ENCODE results near the gene ATF7IP.
"Not testable (repeated sequence)": the region's sequence is repeated elsewhere in the genome, so short reads cannot be mapped to it uniquely, and the experiment has no call there.

The ATF7IP gene, protein sequence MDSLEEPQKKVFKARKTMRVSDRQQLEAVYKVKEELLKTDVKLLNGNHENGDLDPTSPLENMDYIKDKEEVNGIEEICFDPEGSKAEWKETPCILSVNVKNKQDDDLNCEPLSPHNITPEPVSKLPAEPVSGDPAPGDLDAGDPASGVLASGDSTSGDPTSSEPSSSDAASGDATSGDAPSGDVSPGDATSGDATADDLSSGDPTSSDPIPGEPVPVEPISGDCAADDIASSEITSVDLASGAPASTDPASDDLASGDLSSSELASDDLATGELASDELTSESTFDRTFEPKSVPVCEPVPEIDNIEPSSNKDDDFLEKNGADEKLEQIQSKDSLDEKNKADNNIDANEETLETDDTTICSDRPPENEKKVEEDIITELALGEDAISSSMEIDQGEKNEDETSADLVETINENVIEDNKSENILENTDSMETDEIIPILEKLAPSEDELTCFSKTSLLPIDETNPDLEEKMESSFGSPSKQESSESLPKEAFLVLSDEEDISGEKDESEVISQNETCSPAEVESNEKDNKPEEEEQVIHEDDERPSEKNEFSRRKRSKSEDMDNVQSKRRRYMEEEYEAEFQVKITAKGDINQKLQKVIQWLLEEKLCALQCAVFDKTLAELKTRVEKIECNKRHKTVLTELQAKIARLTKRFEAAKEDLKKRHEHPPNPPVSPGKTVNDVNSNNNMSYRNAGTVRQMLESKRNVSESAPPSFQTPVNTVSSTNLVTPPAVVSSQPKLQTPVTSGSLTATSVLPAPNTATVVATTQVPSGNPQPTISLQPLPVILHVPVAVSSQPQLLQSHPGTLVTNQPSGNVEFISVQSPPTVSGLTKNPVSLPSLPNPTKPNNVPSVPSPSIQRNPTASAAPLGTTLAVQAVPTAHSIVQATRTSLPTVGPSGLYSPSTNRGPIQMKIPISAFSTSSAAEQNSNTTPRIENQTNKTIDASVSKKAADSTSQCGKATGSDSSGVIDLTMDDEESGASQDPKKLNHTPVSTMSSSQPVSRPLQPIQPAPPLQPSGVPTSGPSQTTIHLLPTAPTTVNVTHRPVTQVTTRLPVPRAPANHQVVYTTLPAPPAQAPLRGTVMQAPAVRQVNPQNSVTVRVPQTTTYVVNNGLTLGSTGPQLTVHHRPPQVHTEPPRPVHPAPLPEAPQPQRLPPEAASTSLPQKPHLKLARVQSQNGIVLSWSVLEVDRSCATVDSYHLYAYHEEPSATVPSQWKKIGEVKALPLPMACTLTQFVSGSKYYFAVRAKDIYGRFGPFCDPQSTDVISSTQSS

DNA sequence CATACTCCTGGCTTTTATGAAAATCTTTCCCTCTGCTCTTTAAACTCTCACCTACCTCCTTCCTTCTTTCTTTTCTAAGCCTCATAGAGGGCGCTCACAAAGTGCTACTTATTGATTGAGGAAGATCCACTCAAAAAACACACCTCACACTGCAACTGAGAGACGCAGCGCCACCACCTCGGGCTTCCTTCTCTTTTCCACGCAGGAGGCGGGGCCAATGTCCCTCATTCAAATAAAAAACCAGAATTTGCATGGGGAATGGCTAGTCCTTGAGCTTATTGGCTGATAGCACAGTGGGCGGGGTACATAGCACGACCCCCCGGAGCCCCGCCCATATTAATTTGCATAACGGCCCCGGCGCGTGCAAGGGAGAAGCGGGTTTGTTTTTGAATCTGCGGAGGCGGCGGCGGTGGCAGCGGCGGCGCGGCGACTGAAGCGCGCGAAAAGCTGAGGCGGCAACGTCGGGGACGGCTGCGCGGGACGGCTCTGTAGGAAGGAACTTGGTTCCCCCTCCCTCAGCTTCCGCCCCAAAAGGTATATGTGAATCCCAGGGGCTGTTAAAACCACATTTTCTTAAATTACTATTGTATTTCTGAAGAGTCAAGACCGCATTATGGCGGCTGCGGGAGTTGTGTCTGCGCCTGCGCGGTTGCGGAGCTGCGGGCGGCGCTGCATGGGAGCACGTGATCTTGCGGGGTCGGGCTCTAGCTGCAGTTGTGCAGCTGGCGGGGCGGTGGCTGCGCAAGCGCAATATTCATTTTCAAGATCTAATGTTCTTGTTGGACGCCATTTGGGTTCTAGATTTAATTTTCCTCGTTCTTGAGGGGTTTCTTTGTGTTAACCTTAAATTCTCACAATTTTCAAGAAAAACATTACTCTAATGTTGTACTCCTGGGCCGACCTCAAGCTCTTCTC lies at the start of gene ATF7IP:
ATF7IP (plus strand) TSS at position 389 of the 915 bp plus-strand sequence. CDS start 58,234 bp downstream, outside the sequence.
- peak; percentile 92 for DNase-seq (ENCODE audit: low read depth)

GRCh38 chr12:14317362-14318146 lies 47.9 kb upstream of the ATF7IP start:
- no peak for DNase-seq (ENCODE audit: low read depth)

GRCh38 chr12:14319704-14320427 lies 45.6 kb upstream of the ATF7IP start:
- DNase-seq (ENCODE audit: low read depth) = not testable (repeated sequence)

DNA sequence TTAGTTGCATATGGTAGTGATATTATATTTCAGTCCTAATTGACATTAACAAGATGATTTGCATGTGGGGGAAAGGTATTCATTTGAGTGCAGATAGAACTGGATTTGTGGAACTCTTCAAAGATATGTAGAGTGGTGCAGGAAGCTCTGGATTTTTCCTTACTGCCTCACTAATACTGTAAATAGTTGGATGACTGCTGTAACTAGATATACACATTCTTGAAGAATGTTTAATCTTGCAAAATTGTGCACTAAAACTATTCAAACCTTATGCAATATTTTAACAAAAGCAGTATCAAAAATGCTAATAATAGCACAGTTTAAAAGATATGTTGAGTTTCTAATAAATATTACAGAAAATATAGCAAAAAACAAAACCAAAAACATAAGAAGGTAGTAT lies 43.1 kb upstream of the ATF7IP start:
- no peak for DNase-seq (ENCODE audit: low read depth)

DNA sequence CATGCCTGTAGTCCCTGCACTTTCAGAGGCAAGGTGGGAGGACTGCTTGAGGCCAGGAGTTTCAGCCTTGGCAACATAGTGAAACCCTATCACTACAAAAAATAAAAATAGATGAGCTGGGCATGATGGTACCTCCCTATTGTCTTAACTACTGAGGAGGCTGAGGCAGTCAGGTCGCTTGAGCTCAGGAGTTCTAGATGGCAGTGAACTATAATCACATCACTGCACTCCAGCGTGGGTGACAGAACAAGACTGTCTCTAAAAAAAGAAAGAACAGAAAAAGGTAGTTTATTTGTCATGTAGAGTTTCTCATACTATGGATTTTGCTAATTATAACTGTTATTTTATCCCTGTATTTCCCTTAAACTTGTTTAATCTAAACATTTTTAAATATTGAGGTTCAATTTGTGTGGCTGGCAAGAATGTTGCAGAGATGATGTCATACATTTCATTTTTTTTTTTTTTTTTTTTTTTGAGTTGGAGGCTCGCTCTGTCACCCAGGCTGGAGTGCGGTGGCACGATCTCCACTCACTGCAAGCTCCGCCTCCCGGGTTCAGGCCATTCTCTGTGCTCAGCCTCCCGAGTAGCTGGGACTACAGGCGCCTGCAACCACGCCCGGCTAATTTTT lies 39.7 kb upstream of the ATF7IP start:
- no peak for DNase-seq (ENCODE audit: low read depth)

GRCh38 chr12:14326699-14327098 lies 38.8 kb upstream of the ATF7IP start:
- no peak for DNase-seq (ENCODE audit: low read depth)

DNA sequence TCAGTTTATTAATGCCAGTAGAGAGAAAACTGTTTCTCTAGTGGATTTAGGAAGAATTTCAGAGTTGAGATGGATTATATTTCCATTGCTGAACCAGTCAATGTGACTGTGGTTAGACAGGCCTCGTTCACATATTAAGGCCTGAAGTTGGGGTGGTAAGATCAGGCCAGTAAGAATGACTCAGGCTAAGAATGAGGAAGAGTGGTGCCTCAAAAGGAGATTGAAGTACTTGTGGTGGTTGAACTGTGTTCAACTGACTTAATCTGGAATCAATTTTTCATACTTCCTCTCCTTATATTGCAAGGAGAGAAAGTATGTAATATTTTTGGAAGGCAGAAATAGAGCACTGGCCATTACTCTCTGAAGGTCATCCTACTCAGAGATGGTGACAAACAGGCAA lies 37.8 kb upstream of the ATF7IP start:
- DNase-seq (ENCODE audit: low read depth) = no peak

GRCh38 chr12:14332482-14332881 lies 33.0 kb upstream of the ATF7IP start:
- DNase-seq (ENCODE audit: low read depth) = no peak

- DNase-seq (ENCODE audit: low read depth) = no peak
Measured at GRCh38 chr12:14340371-14340770, 25.1 kb upstream of the ATF7IP start.

DNA sequence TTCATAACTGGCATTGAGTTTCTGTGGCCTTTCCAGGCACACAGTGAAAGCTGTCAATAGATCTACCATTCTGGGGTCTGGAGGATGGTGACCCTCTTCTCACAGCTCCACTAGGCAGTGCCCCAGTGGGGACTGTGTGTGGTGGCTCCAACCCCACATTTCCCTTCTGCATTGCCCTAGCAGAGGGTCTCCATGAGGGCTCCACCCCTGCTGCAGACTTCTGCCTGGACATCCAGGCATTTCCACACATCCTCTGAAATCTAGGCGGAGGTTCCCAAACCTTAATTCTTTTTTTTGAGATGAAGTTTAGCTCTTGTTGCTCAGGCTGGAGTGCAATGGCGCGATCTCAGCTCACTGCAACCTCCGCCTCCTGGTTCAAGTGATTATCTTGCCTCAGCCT lies 14.0 kb upstream of the ATF7IP start:
- not testable (repeated sequence) for DNase-seq (ENCODE audit: low read depth)

DNA sequence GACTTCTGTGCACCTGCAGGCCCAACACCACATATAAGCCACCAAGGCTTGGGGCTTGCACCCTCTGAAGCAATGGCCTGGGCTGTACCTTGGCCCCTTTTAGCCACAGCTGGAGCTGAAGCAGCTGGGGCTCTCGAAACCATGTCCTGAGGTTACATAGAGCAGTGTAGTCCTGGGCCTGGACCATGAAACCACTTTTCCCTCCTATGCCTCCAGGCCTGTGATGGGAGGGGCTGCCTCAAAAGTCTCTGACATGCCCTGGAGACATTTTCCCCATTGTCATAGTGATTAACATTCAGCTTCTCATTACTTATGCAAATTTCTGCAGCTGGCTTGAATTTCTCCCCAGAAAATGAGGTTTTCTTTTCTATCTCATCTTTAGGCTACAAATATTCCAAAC lies 13.4 kb upstream of the ATF7IP start:
- not testable (repeated sequence) for DNase-seq (ENCODE audit: low read depth)

- DNase-seq (ENCODE audit: low read depth) = not testable (repeated sequence)
Measured at GRCh38 chr12:14354665-14355064, 10.8 kb upstream of the ATF7IP start.

DNA sequence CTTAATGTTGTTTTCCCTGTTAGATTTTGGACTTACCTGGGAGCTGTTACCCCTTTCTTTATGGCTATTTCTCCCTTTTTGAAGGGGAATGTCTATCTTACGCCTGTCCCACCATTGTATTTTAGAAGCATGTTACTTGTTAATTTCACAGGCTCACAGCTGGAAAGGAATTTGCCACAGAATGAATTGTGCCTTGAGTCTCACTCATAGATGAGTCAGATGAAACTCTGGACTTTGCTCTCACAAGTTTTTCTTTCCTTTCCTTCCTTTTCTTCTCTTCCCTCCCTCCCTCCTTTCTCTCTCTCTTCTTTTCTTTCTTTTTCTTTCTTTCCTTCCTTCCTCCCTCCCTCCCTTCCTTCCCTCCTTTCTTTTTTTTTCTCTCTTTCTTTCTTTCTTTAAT lies 9.3 kb upstream of the ATF7IP start:
- no peak for DNase-seq (ENCODE audit: low read depth)

DNA sequence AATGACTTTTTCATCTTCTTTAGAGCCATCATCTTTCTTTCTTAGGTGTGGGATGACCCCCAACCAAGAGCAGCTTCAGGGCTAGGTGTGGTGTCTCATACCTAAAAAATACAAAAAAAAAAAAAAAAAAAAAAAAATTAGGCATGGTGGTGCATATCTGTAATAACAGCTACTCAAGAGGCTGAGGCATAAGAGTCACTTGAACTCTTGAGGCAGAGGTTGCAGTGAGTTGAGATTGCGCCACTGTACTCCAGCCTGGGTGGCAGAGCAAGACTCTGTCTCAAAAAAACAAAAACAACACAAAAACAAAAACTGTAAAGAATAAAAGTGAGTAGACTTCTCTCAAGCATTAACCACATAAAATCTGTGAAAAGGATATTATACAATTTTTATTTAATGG lies 8.0 kb upstream of the ATF7IP start:
- DNase-seq (ENCODE audit: low read depth) = no peak

DNA sequence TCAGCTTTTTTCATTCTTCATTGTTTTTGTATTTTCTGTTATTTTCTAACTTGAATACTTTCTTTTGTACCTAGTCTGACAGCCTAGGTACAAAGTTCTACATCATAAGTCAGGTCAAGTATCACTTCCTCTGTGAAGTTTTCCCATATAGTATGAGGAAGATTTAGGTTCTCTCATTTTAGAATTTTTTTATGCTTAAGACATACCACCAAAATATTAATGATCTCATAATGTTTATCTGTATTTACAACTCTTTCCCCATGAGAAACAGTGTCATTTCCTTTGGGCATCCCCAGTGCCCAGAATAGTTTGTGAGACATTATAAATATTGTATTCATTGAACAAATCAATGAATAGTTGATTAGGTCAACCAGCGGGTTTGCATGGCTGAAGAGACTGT lies 3.1 kb upstream of the ATF7IP start:
- no peak for DNase-seq (ENCODE audit: low read depth)

DNA sequence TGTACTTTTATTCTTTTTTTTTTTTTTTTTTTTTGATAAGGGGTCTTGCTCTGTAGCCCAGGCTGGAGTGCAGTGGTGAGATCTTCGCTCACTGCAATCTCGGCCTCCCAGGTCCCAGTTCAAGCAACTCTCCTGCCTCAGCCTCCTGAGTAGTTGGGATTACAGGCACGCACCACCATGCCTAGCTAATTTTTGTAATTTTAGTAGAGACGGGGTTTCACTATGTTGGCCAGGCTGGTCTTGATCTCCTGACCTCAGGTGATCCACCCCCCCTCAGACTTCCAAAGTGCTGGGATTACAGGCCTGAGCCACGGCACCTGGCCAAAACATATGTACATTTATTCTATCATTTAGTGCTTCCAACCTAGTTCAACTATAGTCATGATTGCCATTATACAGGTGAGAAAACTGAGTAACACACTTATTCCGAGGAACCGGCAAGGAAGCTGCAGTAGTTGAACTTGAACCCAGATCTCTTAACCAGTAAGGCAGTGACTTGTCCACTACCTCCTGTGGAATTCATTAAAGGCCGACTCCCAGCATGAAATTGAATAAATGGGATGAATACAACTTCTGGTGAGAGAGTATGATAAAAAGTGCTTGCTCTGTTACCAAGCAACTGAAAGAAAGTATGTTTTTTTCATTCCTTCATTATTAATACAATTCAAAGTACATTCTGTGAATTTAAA lies 755 bp upstream of the ATF7IP start:
- DNase-seq (ENCODE audit: low read depth) = no peak

GRCh38 chr12:14366209-14367039 lies 942 bp downstream of the ATF7IP start:
- no peak for DNase-seq (ENCODE audit: low read depth)
